Measurements from ENCODE around the gene CEP192. TPM values are rescaled to one million over a fixed set of nuclear protein-coding genes. Genes with fewer than 3 reads are reported as not detected.

The CEP192 gene
- total and polyA plus RNA-seq, 2 of the 4 experiments (the other 2 are of a cell fraction): 17.2 to 29.0 TPM

DNA sequence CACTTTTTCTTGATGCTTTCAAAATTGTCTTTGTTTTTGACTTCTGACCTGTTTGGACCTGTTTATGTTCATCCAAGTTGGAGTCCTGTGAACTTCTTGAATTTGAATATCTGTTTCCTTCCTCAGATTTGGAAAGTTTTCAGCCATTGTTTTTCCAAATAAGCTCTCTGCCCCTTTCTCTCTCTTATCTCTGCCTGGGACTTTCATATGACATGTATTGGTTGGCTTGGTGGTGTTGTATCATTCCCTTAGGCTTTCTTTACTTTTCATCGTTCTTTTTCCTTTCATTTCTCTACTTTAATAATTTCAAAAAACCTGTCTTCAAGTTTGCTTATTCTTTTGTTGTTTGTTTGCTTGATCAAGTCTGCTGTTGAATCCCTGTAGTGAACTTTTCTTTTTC is 167.3 kb downstream of the CEP192 start:
- Histone ChIP-seq H3K27me3 (ENCODE audit: control insufficient read depth, insufficient read depth, low read length) (no peaks in the 10 kb centered on the region), H3K56ac (ENCODE audit: extremely low read depth, insufficient read depth, low read length) (no peak overlapping the region), H3K9me3 (ENCODE audit: control insufficient read depth, insufficient read depth, low read length) (peaks cover 2% of the 10 kb centered on the region; the same call in 1 of the 2 replicates), H3K27ac (ENCODE audit: insufficient read depth, low read length) (no peak overlapping the region), H3K4me3 (ENCODE audit: insufficient read depth, low read depth, low read length) (no peak overlapping the region), H3K9me1 (ENCODE audit: insufficient read depth, low read length) (no peaks in the 10 kb centered on the region; the same call in 1 of the 2 replicates), H3K18ac (ENCODE audit: low read depth, low read length) (no peak overlapping the region), H4K91ac (ENCODE audit: insufficient read depth, low read depth, low read length) (no peak overlapping the region), H2BK120ac (ENCODE audit: low read depth, low read length) (no peak overlapping the region), H2BK5ac (ENCODE audit: low read depth, low read length, poor library complexity, severe bottlenecking) (no peak overlapping the region), H3K23ac (ENCODE audit: low read depth, low read length) (no peak overlapping the region), H3K4ac (ENCODE audit: low read depth, low read length) (no peak overlapping the region), H2BK20ac (ENCODE audit: low read depth, low read length) (no peak overlapping the region), H4K5ac (ENCODE audit: low read depth, low read length) (no peak overlapping the region), H2AK5ac (ENCODE audit: low read depth, low read length) (no peak overlapping the region), H4K8ac (ENCODE audit: low read depth in 2 of 2, low read length in 2 of 2) (no peak overlapping the region), H2BK15ac (ENCODE audit: low read depth, low read length) (no peak overlapping the region), H3K14ac (replicated peaks; ENCODE audit: low read depth, low read length) (no peak overlapping the region), H3K79me1 (ENCODE audit: low read depth in 1 of 2, low read length in 2 of 2) (no peaks in the 10 kb centered on the region), H2AFZ (replicated peaks; ENCODE audit: low read length, poor library complexity) (no peak overlapping the region), H3K4me1 (ENCODE audit: control insufficient read depth, insufficient read depth, low read length) (peaks cover 4% of the 10 kb centered on the region; the same call in 1 of the 2 replicates), H3K9ac (ENCODE audit: low read depth, low read length) (no peak overlapping the region), H3K4me2 (ENCODE audit: low read depth, low read length) (no peak overlapping the region), H3K36me3 (ENCODE audit: control insufficient read depth, insufficient read depth, low read length) (no peaks in the 10 kb centered on the region), H2AK9ac (replicated peaks; ENCODE audit: low read depth, low read length, poor library complexity) (no peak overlapping the region), H4K20me1 (ENCODE audit: insufficient read depth, low read length) (no peaks in the 10 kb centered on the region)
- POLR2A ChIA-PET (ENCODE audit: unreplicated experiment): interaction anchor here (0.6 kb wide), 1 partner anchor 13 kb away, joined by 22 read pairs; no protein-coding TSS in a partner anchor
- in situ Hi-C loops (cut with MboI; ENCODE audit: low sequenced_read_pairs) (loop anchor here (25.0 kb wide), 1 partner anchor 421 kb away; no protein-coding TSS in a partner anchor), dilution Hi-C loops (cut with HindIII; ENCODE audit: low sequenced_read_pairs, unreplicated experiment) (no loop called here), intact Hi-C loops (cut with micrococcal nuclease) (loop anchor here (10.0 kb wide), 1 partner anchor 214 kb away; the partner anchor contains the start of gene SEH1L)
- 100% methylated on average over 1 of the region's 1 CpG; no CpG with 5 or more reads in 1 of the 2 experiments for WGBS, 2 experiments (ENCODE audit: extremely low coverage in 2 of 2, insufficient read length in 1 of 2)
- no TSS peak for BruUV-seq (replicated peaks)
- no peak for TF ChIP-seq MAZ (IDR thresholded peaks at IDR 0.05; ENCODE audit: borderline replicate concordance, low read depth, low read length)
- ATAC-seq (ENCODE audit: low read depth) (no peak), DNase-seq (no peak)
- CTCF ChIA-PET: interaction anchor here (0.6 to 2.1 kb wide), 3 partner anchors 33 to 314 kb away, joined by 5 to 8 read pairs (median 5); no protein-coding TSS in a partner anchor

Measured in IMR-90 (cell line).